GM12892 (cell line): ENCODE data around the gene CAMK2N2.
A peak's percentile ranks its signal among the peaks of the same experiment; 100 is the strongest.

Experiments used
- DNase-seq: peaks from one replicate; pipeline ENCODE4 v3.0.0; 2011; ENCODE audit not compliant: insufficient read length
- FAIRE-seq: peaks from 2 replicates; lab custom pipeline; 2011; peaks lifted over from hg19 to GRCh38; lab: Jason Lieb, UNC
- POLR2A ChIP-seq: IDR thresholded peaks from 2 replicates; pipeline ENCODE4 v1.6.1; 2011; ENCODE audit warnings: low read depth, low read length, control low read depth
- POLR2AphosphoS5 ChIP-seq: IDR thresholded peaks from 2 replicates; pipeline ENCODE4 v1.6.1; 2011; ENCODE audit warnings: low read depth, low read length, control low read depth
- TAF1 ChIP-seq: IDR thresholded peaks from 2 replicates; pipeline ENCODE4 v1.6.1; 2011; ENCODE audit warnings: low read depth, mild to moderate bottlenecking, control low read depth, low read length, borderline replicate concordance

CAMK2N2 gene

GRCh38 chr3:184227481-184227935 lies 33.8 kb downstream of the CAMK2N2 start:
- FAIRE-seq (peak; percentile 68), DNase-seq (peak; percentile 62)
- TF ChIP-seq POLR2A (no peak), TAF1 (no peak), POLR2AphosphoS5 (no peak)

GRCh38 chr3:184223946-184224345 lies 37.4 kb downstream of the CAMK2N2 start:
- DNase-seq (no peak), FAIRE-seq (no peak)
- no peak for TF ChIP-seq POLR2AphosphoS5

GRCh38 chr3:184222521-184222920 lies 38.8 kb downstream of the CAMK2N2 start:
- TF ChIP-seq POLR2A (no peak), TAF1 (no peak)
- no peak for FAIRE-seq
- DNase-seq = no peak

- TF ChIP-seq POLR2AphosphoS5 (no peak), POLR2A (no peak), TAF1 (no peak)
- FAIRE-seq = no peak
These were observed 42.5 kb downstream of the CAMK2N2 start for GRCh38 chr3:184218814-184219213.

GRCh38 chr3:184211718-184212117 lies 49.6 kb downstream of the CAMK2N2 start:
- FAIRE-seq = no peak
- no peak for TF ChIP-seq TAF1
- no peak for TF ChIP-seq POLR2AphosphoS5
- TF ChIP-seq POLR2A = no peak
- DNase-seq = no peak

More at GRCh38 chr3:184218814-184219213, 42.5 kb downstream of the CAMK2N2 start:
- no peak for DNase-seq

- TF ChIP-seq POLR2A (no peak), POLR2AphosphoS5 (no peak), TAF1 (no peak)
- FAIRE-seq (no peak), DNase-seq (no peak)
These were observed 50.1 kb downstream of the CAMK2N2 start for GRCh38 chr3:184211297-184211696.
